NCI-H2029 (cell line): ENCODE results near the gene LONP2.
"Not testable (repeated sequence)": the region's sequence is repeated elsewhere in the genome, so short reads cannot be mapped to it uniquely, and the experiment has no call there.

Experiments
- DNase-seq: peaks from one replicate; lab custom pipeline; 2025; lab: John Stamatoyannopoulos, UW

LONP2 gene

DNA sequence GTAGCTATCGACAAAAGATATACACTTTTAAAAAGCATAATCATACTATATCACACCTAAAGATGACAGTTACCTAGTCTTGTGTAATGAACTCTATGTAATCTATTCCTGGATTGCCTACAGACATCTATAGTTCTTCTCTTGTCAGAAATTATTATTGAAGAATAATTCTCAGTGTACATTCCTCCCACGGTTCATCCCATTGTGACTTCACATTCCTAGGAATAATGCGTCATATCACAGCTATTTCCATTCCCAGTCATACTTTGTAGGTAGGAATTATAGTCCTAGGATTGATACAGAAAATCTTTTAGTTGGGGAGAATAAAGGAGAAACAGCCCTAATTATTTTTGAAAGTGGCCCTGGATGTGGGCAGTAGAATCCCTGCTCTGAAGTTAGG is 47.2 kb downstream of the LONP2 start:
- no peak for DNase-seq

GRCh38 chr16:48291754-48292153 is 47.7 kb downstream of the LONP2 start:
- no peak for DNase-seq

DNA sequence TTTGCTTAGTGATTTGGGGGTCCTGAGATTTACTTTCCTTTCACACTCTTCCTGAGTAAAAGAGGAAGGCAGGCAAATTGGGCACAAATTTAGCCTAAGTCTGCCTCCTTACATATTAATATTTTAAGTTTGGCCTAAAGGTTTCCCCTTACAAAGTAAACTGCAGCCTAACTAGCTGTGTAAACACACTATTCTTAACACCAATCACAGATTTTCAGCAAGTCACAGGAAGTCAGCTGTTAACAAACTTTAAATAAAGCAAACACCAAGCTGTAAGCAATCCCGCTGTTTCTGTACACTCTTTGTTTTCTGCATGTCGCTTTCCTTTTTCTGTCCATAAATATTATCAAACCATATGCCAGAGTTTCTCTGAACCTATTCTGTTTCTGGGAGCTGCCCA is 48.4 kb downstream of the LONP2 start:
- no peak for DNase-seq

DNA sequence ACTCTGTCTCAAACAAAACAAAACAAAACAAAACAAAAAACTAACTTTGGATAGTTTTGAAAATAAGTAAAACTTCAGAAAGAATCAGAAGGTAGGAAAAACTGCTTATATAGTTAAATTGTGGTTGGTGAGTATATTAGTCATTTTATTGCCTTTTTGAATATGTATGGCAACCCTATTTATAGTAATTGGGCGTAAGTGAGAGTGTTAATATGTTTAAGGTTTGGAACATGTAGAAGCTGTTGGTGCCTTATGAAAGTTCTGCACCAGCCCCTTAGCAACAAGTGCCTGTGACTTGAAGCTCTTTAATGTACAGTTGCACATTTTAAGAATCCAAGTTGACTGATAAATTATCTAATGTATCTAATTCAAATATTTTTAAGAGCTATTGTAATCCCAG is 50.6 kb downstream of the LONP2 start:
- DNase-seq, result no peak

- no peak for DNase-seq
Measured at GRCh38 chr16:48295488-48296281, 51.6 kb downstream of the LONP2 start.

GRCh38 chr16:48299471-48299870 is 55.4 kb downstream of the LONP2 start:
- no peak for DNase-seq

DNA sequence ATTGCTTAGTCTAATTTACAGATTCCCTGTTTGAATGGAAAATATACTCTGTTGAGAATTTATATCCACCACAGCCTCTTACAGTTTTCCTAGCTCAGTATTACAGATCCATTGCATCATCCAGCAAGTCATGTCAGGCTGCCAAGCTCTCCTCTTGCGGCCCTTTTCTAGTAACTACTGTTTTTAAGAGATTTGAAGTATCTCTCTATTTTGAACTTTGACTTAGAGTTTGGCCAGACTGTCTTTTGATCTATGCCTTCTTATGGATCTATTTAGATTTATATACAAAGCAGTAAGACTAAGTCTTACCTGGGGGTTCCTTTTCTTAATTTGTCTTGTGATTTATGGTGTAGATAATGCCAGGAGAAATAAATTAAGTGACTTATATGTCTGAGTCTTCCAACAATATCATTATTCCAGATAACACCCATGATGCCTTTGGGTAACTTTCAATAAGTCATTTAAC is 56.3 kb downstream of the LONP2 start:
- DNase-seq, result no peak

DNA sequence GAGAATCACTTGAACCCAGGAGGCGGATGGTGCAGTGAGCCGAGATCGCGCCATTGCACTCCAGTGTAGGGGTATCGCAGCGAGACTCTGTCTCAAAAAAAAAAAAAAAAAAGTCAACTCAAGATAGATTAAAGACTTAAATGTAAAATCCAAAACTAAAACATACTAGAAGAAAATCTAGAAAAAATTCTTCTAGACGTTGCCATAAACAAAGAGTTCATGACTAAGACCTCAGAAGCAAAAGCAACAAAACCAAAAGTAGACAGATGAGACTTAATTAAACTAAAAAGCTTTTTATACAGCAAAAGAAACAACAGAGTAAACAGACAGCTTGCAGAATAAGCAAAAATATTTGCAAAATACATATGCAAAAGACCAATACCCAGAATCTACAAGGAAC is 64.4 kb downstream of the LONP2 start:
- DNase-seq, result no peak

DNA sequence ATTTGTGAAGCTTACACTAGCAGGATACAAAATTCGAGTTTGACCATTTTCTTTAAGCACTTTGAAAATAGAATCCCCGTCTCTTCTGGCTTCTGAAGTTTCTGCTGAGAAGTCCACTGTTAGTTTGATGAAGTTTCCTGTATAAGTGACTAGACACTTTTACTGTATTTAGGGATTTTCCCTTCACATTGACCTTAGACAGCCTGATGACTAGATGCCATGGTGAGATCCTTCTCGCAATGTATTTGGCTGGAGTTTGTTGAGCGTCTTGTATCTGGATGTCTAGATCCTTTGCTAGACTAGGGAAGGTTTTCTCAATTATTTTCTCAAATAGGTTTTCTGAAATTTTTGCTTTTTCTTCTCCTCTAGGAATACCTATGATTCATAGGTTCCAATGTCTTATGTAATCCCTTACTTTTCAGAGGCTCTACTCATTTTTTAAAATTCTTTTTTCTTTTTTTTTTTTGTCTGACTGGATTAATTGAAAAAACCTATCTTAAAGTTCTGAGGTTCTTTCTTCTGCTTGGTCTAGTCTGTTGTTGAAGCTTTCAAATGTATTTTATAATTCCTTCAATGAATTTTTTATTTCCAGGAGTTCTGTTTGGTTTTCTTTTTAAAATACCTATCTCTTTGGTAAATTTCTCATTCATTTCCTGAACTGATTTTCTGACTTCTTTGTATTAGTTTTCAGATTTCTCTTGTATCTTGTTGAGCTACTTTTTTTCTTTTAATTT is 67.0 kb downstream of the LONP2 start:
- no peak for DNase-seq

- not testable (repeated sequence) for DNase-seq
Measured at GRCh38 chr16:48313905-48314304, 69.8 kb downstream of the LONP2 start.

GRCh38 chr16:48317026-48317425 is 72.9 kb downstream of the LONP2 start:
- no peak for DNase-seq

GRCh38 chr16:48317614-48318315 is 73.7 kb downstream of the LONP2 start:
- no peak for DNase-seq

GRCh38 chr16:48318630-48319029 is 74.5 kb downstream of the LONP2 start:
- no peak for DNase-seq

- DNase-seq, result no peak
Measured at GRCh38 chr16:48321317-48322036, 77.4 kb downstream of the LONP2 start.

GRCh38 chr16:48323783-48324775 is 80.0 kb downstream of the LONP2 start:
- DNase-seq, result no peak

- DNase-seq, result no peak
Measured at GRCh38 chr16:48326915-48327314, 82.8 kb downstream of the LONP2 start.

GRCh38 chr16:48329138-48329537 is 85.0 kb downstream of the LONP2 start:
- DNase-seq, result no peak

- DNase-seq, result no peak
Measured at GRCh38 chr16:48330189-48330840, 86.2 kb downstream of the LONP2 start.

GRCh38 chr16:48330841-48331192 is 86.7 kb downstream of the LONP2 start:
- no peak for DNase-seq

GRCh38 chr16:48332978-48333377 is 88.9 kb downstream of the LONP2 start:
- no peak for DNase-seq
